Glutamatergic neuron (in vitro differentiated cells): ENCODE measurements around the gene FMN1. TPM values are rescaled to one million over a fixed set of nuclear protein-coding genes. Genes with fewer than 3 reads are reported as not detected.

ENCODE experiments used
- DNase-seq: peaks from one replicate; pipeline ENCODE4 v3.0.0; 2022
- H3K27ac Mint-ChIP-seq: one replicate; pipeline ENCODE4 v1.8.0; 2020; ENCODE audit warnings: mild to moderate bottlenecking, mixed read lengths, inconsistent platforms; ENCODE audit not compliant: unreplicated experiment
- H3K27me3 Mint-ChIP-seq: one replicate; pipeline ENCODE4 v1.8.0; 2020; ENCODE audit warnings: mild to moderate bottlenecking, moderate library complexity, mixed read lengths, inconsistent platforms; ENCODE audit not compliant: unreplicated experiment
- H3K36me3 Mint-ChIP-seq: one replicate; pipeline ENCODE4 v1.8.0; 2020; ENCODE audit warnings: mild to moderate bottlenecking, mixed read lengths, inconsistent platforms; ENCODE audit not compliant: unreplicated experiment
- H3K4me1 Mint-ChIP-seq: one replicate; pipeline ENCODE4 v1.8.0; 2020; ENCODE audit warnings: mild to moderate bottlenecking, low read depth, mixed read lengths, inconsistent platforms; ENCODE audit not compliant: unreplicated experiment
- H3K4me3 Mint-ChIP-seq: one replicate; pipeline ENCODE4 v1.8.0; 2020; ENCODE audit warnings: mild to moderate bottlenecking, mixed read lengths, inconsistent platforms; ENCODE audit not compliant: unreplicated experiment
- H3K9me3 Mint-ChIP-seq: one replicate; pipeline ENCODE4 v1.8.0; 2020; ENCODE audit warnings: mild to moderate bottlenecking, moderate library complexity, mixed read lengths, inconsistent platforms; ENCODE audit not compliant: unreplicated experiment
- CTCF ChIP-seq: fragments of 200-600 bp; sonication (generic); IDR thresholded peaks from one replicate; pipeline ENCODE4 v1.5.0; 2021; ENCODE audit not compliant: partially characterized antibody, unreplicated experiment
- total RNA-seq: library from RNA; stranded (reverse); fragmentation: NEBNext Ultra II Directional; extraction: Animal tissue kit (Norgen Biotek cat#: 25700); gene quantifications from one replicate; pipeline ENCODE4 v1.2.1, GENCODE V29; 2021; ENCODE audit not compliant: unreplicated experiment

The FMN1 gene
- total RNA-seq, 1 donor from 2014 or later, result 1.1 TPM

GRCh38 chr15:32884146-32884545 is 310.4 kb downstream of the FMN1 start:
- H3K36me3 Mint-ChIP-seq, result no peaks in the 10 kb centered on the region
- no peak for DNase-seq
- H3K4me1 Mint-ChIP-seq, result no peaks in the 10 kb centered on the region
- no peak overlapping the region for H3K27ac Mint-ChIP-seq
- no peaks in the 10 kb centered on the region for H3K9me3 Mint-ChIP-seq
- H3K4me3 Mint-ChIP-seq, result no peak overlapping the region
- no peaks in the 10 kb centered on the region for H3K27me3 Mint-ChIP-seq
- no peak for TF ChIP-seq CTCF

DNA sequence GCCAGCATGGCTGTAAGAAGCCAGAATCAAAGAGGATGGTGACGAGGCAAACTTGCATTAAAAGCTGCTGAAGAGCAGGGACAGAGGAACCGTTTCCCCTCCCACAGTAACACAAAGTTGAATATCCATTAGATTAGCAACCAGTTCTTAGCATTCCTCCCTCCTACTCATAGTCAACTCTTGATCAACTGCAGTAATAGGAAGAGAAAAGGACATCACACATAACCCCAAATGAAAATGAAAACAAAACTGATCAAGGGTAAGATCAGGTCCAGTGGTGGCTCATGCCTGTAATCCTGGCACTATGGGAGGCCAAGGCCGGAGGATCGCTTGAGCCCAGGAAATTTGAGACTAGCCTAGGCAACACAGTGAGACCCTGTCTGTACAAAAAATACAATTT is 311.6 kb downstream of the FMN1 start:
- no peaks in the 10 kb centered on the region for H3K27me3 Mint-ChIP-seq
- TF ChIP-seq CTCF, result no peak
- no peaks in the 10 kb centered on the region for H3K36me3 Mint-ChIP-seq
- no peak for DNase-seq
- no peaks in the 10 kb centered on the region for H3K4me1 Mint-ChIP-seq
- H3K4me3 Mint-ChIP-seq, result no peak overlapping the region
- H3K27ac Mint-ChIP-seq, result no peak overlapping the region
- H3K9me3 Mint-ChIP-seq, result no peaks in the 10 kb centered on the region

DNA sequence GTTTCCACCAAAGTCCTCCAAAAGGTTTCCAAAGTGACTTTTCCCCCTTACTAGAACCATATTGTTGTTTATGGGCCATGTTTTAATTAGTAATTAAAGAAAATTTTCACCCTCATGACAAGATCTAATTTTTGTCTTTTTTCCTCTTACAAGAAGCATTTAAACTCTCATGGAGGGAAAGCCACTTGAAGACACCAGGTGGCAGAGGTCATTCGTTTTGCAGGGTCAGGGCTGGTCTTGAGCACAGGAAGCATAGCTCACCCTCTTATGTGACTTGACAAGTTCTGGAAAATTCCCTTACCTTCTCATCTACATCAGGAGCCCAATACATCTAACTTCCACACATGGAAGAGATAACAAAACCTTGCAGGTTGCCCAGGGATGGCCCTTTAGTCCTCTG is 313.0 kb downstream of the FMN1 start:
- no peak for DNase-seq
- no peak for TF ChIP-seq CTCF
- H3K27ac Mint-ChIP-seq, result no peak overlapping the region
- H3K4me1 Mint-ChIP-seq, result no peaks in the 10 kb centered on the region
- no peaks in the 10 kb centered on the region for H3K36me3 Mint-ChIP-seq
- H3K27me3 Mint-ChIP-seq, result no peaks in the 10 kb centered on the region
- no peaks in the 10 kb centered on the region for H3K9me3 Mint-ChIP-seq
- no peak overlapping the region for H3K4me3 Mint-ChIP-seq

DNA sequence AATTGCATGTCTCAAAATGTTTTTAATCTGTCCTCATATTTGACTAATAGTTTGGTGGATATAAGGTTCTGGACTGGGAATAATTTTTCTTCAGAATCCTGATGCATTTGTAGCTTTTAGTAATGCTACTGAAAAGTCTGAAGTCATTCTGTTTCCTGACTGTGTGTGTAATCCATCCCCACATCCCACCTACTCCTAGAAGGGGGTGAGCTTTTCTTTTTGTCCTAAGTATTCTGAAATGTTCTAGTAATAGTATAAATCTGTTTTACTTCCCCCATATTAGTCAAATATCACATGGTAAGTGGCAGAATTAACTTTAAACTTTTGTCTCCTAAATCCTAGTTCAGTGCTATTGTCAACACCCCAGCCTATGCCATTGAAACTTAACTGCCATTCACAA is 313.9 kb downstream of the FMN1 start:
- no peak for TF ChIP-seq CTCF
- Mint-ChIP-seq H3K36me3 (no peaks in the 10 kb centered on the region), H3K27me3 (no peaks in the 10 kb centered on the region), H3K27ac (no peak overlapping the region), H3K4me3 (no peak overlapping the region), H3K9me3 (no peaks in the 10 kb centered on the region), H3K4me1 (no peaks in the 10 kb centered on the region)
- no peak for DNase-seq

DNA sequence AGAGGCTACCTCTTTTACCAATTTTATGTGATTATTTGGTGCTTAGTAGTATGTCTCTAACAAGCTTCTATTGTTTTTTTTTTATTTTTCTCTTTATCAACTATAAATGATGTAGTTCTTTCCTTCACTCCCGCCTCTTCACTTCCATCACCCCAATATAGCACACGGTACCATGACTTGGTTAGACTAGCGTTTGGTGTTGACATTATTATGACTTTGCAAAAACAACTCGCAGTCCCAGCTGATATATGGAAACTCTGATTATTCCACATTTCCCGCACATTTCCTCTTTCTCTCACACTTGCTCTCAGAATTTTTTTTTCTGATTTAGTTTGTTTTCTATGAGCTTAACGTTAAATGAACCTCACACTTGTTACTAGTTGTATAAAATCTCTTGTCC is 314.5 kb downstream of the FMN1 start:
- no peak for TF ChIP-seq CTCF
- H3K27me3 Mint-ChIP-seq, result no peaks in the 10 kb centered on the region
- no peaks in the 10 kb centered on the region for H3K4me1 Mint-ChIP-seq

More for the DNA sequence above, 314.5 kb downstream of the FMN1 start:
- H3K36me3 Mint-ChIP-seq, result no peaks in the 10 kb centered on the region
- H3K4me3 Mint-ChIP-seq, result no peak overlapping the region
- H3K9me3 Mint-ChIP-seq, result no peaks in the 10 kb centered on the region
- H3K27ac Mint-ChIP-seq, result no peak overlapping the region
- no peak for DNase-seq
